ENCODE results near the gene APOE. TPM values are rescaled to one million over a fixed set of nuclear protein-coding genes. Genes with fewer than 3 reads are reported as not detected.
A peak's percentile ranks its signal among the peaks of the same experiment; 100 is the strongest.
"Not testable (repeated sequence)": the region's sequence is repeated elsewhere in the genome, so short reads cannot be mapped to it uniquely, and the experiment has no call there.

APOE gene
- total RNA-seq, 4 donors from 2014 or later, result 248 to 920 (median 429) TPM

DNA sequence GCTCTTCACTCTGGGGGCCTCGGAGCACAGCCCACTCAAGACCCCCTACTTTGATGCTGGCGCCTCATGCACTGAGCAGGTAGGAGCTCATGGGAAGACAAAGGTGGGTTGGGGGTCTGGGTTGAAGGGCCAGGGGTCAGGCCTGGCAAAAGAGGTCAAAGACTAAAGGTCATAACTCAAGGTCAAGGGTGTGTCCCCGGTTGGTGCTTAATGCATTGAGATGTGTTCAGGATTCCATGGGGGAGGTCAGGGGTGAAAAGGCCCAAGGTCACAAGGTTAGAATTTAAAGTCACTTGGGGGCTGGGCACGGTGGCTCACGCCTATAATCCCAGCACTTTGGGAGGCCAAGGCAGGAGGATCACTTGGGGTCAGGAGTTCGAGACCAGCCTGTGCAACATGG, 19.5 kb upstream of the APOE start:
- DNase-seq (ENCODE audit: low spot score) (no peak), ATAC-seq (ENCODE audit: low FRiP score) (no peak)
- TF ChIP-seq, protein P1, sequence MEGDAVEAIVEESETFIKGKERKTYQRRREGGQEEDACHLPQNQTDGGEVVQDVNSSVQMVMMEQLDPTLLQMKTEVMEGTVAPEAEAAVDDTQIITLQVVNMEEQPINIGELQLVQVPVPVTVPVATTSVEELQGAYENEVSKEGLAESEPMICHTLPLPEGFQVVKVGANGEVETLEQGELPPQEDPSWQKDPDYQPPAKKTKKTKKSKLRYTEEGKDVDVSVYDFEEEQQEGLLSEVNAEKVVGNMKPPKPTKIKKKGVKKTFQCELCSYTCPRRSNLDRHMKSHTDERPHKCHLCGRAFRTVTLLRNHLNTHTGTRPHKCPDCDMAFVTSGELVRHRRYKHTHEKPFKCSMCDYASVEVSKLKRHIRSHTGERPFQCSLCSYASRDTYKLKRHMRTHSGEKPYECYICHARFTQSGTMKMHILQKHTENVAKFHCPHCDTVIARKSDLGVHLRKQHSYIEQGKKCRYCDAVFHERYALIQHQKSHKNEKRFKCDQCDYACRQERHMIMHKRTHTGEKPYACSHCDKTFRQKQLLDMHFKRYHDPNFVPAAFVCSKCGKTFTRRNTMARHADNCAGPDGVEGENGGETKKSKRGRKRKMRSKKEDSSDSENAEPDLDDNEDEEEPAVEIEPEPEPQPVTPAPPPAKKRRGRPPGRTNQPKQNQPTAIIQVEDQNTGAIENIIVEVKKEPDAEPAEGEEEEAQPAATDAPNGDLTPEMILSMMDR (IDR thresholded peaks at IDR 0.05), result no peak

DNA sequence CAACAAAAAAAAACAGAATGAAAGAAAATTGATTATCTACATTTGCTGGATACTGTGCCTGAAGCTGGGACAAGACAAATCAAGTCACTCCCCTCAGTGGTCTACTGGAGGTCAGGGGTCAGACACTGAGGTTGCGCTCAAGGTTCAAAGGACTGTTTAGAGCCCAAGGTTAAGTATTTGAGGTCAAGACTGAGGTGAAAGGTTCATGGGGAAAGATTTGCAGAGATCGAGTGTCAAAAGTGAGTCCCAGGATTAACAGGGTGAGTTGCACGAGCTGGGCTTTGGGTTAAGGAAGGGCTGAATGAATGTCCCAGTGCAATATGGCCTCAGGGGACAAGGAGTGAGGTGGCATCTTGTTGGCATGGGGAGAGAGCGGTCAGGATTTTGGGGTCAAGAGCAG, 17.9 kb upstream of the APOE start:
- DNase-seq (ENCODE audit: low spot score) (no peak), ATAC-seq (ENCODE audit: low FRiP score) (no peak)
- TF ChIP-seq, protein P1 (IDR thresholded peaks at IDR 0.05), result no peak

DNA sequence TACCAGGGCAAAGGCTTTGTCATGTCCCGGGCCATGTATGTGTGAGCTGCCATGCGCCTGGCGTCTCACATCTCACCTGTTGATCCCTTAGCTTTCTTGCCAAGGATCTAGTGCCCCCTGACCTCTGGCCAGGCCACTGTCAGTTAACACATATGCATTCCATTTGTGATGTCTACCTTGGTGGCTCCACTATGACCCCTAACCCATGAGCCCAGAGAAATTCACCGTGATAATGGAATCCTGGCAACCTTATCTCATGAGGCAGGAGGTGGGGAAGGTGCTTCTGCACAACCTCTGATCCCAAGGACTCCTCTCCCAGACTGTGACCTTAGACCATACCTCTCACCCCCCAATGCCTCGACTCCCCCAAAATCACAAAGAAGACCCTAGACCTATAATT, 17.3 kb upstream of the APOE start:
- not testable (repeated sequence) for ATAC-seq (ENCODE audit: low FRiP score); DNase-seq (ENCODE audit: low spot score)

DNA sequence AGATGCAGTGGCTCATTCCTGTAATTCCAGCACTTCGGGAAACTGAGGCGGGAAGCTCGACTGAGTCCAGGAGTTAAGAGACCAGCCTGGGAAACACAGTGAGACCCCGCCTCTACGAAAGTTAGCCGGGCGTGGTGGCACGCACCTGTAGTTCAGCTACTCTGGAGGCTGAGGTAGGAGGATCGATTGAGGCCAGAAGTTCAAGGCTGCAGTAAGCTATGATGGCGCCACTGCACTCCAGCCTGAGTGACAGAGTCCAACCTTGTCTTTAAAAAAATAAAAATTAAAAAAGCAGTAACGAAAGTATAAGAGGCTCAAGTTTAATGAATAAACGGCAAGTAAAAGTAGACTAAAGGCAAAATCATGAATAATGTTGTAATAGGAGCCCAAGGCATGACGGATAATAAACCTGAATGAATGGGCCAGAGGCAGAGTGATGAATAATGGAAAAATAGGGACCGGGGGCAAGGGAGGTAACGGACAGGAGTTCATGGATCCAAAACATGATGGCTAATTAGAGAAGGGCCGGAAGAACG, 15.7 kb upstream of the APOE start:
- ATAC-seq (ENCODE audit: low FRiP score) (no peak), DNase-seq (ENCODE audit: low spot score) (no peak)
- TF ChIP-seq, protein P1 (IDR thresholded peaks at IDR 0.05), result no peak

DNA sequence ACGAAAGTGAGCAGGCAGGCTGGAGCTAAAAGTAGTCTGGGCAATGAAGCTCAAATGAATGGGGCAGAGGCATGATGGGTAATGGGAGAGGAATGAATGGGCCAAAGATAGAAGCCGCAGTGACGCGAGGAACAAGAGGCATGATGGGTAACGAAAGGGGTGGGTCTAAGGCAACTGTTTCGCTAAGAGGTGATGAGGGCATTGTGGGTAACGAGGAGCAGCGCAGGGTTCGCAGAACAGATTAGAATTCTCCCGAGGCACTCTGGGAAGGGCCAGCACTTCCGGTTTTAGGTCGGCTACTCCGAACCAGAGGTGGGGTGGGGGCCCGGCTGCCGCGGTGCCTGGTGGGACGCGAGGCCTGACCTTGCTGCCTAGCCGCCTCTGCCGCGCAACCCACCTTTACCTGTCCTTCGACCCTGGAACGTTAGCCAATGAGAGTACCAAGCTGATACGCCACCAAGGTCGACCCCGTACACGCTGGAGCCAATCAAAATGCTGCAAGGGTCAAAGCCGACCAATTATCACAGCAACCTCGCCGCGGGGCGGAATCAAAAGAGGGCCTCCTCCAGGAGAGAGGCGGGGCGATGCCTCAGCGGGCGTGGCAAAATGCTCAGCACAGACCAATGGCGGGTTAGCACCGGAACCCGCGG, 15.1 kb upstream of the APOE start:
- ATAC-seq (ENCODE audit: low FRiP score) (peak; percentile 96), DNase-seq (ENCODE audit: low spot score) (no peak)
- TF ChIP-seq, protein P1 (IDR thresholded peaks at IDR 0.05), result no peak

DNA sequence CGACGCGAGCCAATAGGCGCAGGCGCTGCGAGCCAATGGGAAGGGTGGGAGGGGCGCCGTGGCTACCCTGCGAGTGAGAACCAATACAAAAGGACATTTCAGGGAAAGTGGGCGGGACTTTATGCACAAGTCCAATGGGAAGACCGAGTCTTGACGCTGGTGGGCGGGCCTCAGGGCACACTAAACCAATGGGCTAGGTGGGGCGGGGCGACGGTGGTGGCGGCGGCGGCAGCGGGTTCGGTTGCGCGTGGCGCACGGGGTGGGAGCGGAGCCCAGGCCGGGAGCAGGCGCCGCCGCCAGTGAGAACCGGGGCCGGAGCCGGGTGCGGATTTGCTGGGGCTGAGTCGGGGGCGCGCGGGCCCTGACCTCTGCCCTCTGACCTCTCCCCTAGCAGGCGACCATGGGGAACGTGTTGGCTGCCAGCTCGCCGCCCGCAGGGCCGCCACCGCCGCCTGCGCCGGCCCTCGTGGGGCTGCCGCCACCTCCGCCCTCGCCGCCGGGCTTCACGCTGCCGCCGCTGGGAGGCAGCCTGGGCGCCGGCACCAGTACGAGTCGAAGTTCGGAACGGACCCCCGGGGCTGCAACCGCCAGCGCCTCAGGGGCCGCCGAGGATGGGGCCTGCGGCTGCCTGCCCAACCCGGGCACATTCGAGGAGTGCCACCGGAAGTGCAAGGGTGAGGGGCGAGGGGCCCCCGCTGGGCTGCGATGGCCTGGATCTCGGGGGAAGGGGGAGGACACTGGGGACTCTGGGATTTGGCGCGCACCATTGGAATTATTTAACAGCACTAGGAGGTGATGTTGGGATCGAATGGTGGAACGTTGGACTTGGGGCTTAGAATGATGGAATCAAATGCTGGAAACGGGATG, 14.3 kb upstream of the APOE start, which contains the start of gene TOMM40:
TSS of gene TOMM40 (plus strand) at position 239 of the 867 bp plus-strand sequence. CDS start at position 401, 162 bp downstream.
- no peak for ATAC-seq (ENCODE audit: low FRiP score)
- DNase-seq (ENCODE audit: low spot score), result peak; percentile 99
- TF ChIP-seq, protein P1 (IDR thresholded peaks at IDR 0.05), result no peak

DNA sequence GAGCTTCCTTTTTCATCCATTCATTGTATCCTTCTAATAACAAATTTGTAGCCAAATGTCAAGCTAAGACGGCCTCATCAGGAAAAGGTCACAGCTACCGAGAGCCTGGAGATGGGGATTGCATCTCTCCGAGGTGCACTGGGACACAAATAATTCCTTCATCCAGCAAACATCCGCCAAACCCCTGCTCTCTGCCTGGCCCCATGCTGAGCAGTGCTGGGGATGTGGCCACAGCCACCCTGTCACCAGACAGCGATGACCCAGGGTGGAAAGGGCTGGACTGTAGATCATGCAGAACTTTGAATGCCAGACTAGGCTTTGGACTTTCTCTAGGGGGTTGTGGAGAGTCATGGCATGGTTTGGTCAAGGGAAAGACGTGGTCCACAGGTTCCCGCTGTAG, 12.7 kb upstream of the APOE start:
- TF ChIP-seq, protein P1 (IDR thresholded peaks at IDR 0.05), result no peak
- no peak for ATAC-seq (ENCODE audit: low FRiP score)

More for the DNA sequence above, 12.7 kb upstream of the APOE start:
- DNase-seq (ENCODE audit: low spot score), result no peak

Data from omental fat pad (tissue), 4 donors.